Measurements from ENCODE around the gene IKBKG. TPM values are rescaled to one million over a fixed set of nuclear protein-coding genes. Genes with fewer than 3 reads are reported as not detected.

The IKBKG gene
- polyA plus RNA-seq, 1 of the 3 experiments (the other 2 are of a cell fraction) = 36.4 TPM

DNA sequence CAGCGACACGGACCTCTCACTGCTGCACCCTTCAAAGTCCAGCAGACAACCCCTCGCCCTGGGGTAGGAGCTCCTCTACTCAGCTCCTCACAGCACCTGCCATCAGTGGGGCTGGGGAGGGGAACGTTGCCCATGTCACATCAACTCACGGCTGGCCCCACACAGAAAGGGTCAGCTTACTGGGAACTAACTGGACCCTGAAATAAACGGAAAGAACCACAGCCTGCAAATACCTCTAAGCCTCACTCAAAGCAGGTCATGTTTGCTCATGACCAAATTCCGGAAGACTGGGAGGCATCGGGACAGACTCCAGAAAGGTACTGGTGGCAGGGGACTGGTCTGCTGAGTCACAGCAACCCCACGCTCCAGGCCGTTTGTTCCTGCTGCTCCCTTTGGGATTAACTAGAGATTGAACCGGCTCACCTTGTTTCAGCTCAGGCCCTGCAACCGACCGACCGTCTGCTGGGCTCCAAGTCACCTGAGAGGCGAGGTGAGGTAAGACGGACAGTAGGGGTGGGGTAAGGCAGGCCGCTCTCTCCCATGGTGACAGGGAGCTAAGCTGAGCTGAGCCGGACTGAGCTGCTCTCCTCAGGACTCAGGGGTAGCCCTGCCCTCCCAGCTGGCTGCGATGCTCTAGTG, 6.4 kb upstream of the IKBKG start:
- H3K4me3 ChIP-seq (ENCODE audit: low read depth in 2 of 2, low read length in 1 of 2) = no peak overlapping the region
- no peaks in the 10 kb centered on the region for H4K20me1 ChIP-seq (ENCODE audit: insufficient read depth)
- no peak overlapping the region for H2AFZ ChIP-seq (ENCODE audit: low read depth)
- ChIA-PET CTCF (interaction anchor here (0.7 kb wide), 1 partner anchor 233 kb away, joined by 3 read pairs; no protein-coding TSS in a partner anchor), POLR2A (interaction anchor here (2.0 kb wide), 1 partner anchor 14 kb away, joined by 5 read pairs; no protein-coding TSS in a partner anchor)
- H3K27me3 ChIP-seq (ENCODE audit: insufficient read depth) = no peaks in the 10 kb centered on the region; the same call in 1 of the 2 replicates
- H3K9me2 ChIP-seq = no peaks in the 10 kb centered on the region
- WGBS (ENCODE audit: low lambda C conversion rate) = 43% methylated on average over 16 of the region's 19 CpGs
- no peaks in the 10 kb centered on the region for H3F3A ChIP-seq (replicated peaks; ENCODE audit: insufficient read depth)
- no peaks in the 10 kb centered on the region for H3K9me3 ChIP-seq
- H3K4me1 ChIP-seq (ENCODE audit: control insufficient read depth in 1 of 2, insufficient read depth in 2 of 2, low read depth in 1 of 2, low read length in 1 of 2) = peaks cover 14 to 16% of the 10 kb centered on the region in 2 experiments; a peak in 3 of 4 replicates
- H3K79me2 ChIP-seq (ENCODE audit: insufficient read depth) = peaks cover 39% of the 10 kb centered on the region
- peak overlapping the region; percentile 64; the same call in 1 of the 2 replicates for H3K4me2 ChIP-seq
- H3K27ac ChIP-seq (ENCODE audit: low read depth in 2 of 2, low read length in 1 of 2) = peak overlapping the region in 1 of 2 experiments; percentile 92; a peak in 2 of 4 replicates
- H3K9ac ChIP-seq = no peak overlapping the region
- TF ChIP-seq GATA2 (CRISPR knock-in tag; IDR thresholded peaks at IDR 0.05) = no peak
- TF ChIP-seq RXRA (IDR thresholded peaks at IDR 0.05; ENCODE audit: borderline replicate concordance, low read depth) = no peak
- TF ChIP-seq, protein P1, sequence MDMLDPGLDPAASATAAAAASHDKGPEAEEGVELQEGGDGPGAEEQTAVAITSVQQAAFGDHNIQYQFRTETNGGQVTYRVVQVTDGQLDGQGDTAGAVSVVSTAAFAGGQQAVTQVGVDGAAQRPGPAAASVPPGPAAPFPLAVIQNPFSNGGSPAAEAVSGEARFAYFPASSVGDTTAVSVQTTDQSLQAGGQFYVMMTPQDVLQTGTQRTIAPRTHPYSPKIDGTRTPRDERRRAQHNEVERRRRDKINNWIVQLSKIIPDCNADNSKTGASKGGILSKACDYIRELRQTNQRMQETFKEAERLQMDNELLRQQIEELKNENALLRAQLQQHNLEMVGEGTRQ (IDR thresholded peaks at IDR 0.05; ENCODE audit: borderline replicate concordance, low read depth, low read length) = no peak
- no peak for TF ChIP-seq RFX5 (IDR thresholded peaks at IDR 0.05; ENCODE audit: low read length)
- TF ChIP-seq NFIC (IDR thresholded peaks at IDR 0.05; ENCODE audit: borderline replicate concordance) = no peak
- TF ChIP-seq POLR2AphosphoS5 (IDR thresholded peaks at IDR 0.05; ENCODE audit: low read depth, low read length) = no peak
- TF ChIP-seq, protein P2, sequence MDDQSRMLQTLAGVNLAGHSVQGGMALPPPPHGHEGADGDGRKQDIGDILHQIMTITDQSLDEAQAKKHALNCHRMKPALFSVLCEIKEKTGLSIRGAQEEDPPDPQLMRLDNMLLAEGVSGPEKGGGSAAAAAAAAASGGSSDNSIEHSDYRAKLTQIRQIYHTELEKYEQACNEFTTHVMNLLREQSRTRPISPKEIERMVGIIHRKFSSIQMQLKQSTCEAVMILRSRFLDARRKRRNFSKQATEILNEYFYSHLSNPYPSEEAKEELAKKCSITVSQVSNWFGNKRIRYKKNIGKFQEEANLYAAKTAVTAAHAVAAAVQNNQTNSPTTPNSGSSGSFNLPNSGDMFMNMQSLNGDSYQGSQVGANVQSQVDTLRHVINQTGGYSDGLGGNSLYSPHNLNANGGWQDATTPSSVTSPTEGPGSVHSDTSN (IDR thresholded peaks at IDR 0.05) = no peak
- no peak for TF ChIP-seq YY1 (IDR thresholded peaks at IDR 0.05; ENCODE audit: low read depth)
- TF ChIP-seq FOXM1 (IDR thresholded peaks at IDR 0.05; ENCODE audit: low read depth) = no peak
- TF ChIP-seq FOSL2 (IDR thresholded peaks at IDR 0.05; ENCODE audit: borderline replicate concordance, low read depth) = no peak
- TF ChIP-seq SMC3 (IDR thresholded peaks at IDR 0.05; ENCODE audit: low read depth, low read length) = no peak
- no peak for TF ChIP-seq SIN3A (IDR thresholded peaks at IDR 0.05; ENCODE audit: borderline replicate concordance, low read depth, low read length)
- TF ChIP-seq GABPA (IDR thresholded peaks at IDR 0.05; ENCODE audit: low read depth) = no peak
- TF ChIP-seq JUND (IDR thresholded peaks at IDR 0.05) = no peak
- TF ChIP-seq MXI1 (IDR thresholded peaks at IDR 0.05; ENCODE audit: low read depth, low read length) = no peak
- no peak for TF ChIP-seq TAF1 (IDR thresholded peaks at IDR 0.05; ENCODE audit: borderline replicate concordance, low read depth, low read length)
- no peak for TF ChIP-seq RAD21 (IDR thresholded peaks at IDR 0.05; ENCODE audit: low read length)
- TF ChIP-seq EP300 (IDR thresholded peaks at IDR 0.05; ENCODE audit: borderline replicate concordance in 1 of 2, low read depth in 1 of 2, low read length in 1 of 2) = no peak
- peaks cover 0 to 3% of the 10 kb centered on the region in 2 experiments for H3K36me3 ChIP-seq (replicated peaks in 1 of 2; ENCODE audit: control insufficient read depth in 1 of 2, insufficient read depth in 2 of 2, low read length in 1 of 2)
- no peak for DNase-seq

All from SK-N-SH (cell line).